SU-DHL-6 (cell line): ENCODE measurements around the gene MYRF.

Experiments
- H2AFZ ChIP-seq: fragments of 200-600 bp; sonication (generic); 2 replicates; pipeline ENCODE4 v1.6.1; 2014; ENCODE audit warnings: low read depth, mild to moderate bottlenecking, moderate library complexity, mixed read lengths, antibody characterized with exemption, low read length; ENCODE audit not compliant: severe bottlenecking
- H3F3A ChIP-seq: fragments of 200-600 bp; shearing (Covaris generic); 2 replicates; pipeline ENCODE4 v1.6.0; 2016; ENCODE audit warnings: antibody characterized with exemption, mild to moderate bottlenecking; ENCODE audit not compliant: insufficient read depth
- H3K27ac ChIP-seq: fragments of 200-600 bp; sonication (generic); 2 replicates; pipeline ENCODE4 v1.5.1; 2016; ENCODE audit warnings: low read depth, mild to moderate bottlenecking, low read length, moderate library complexity, mixed read lengths
- H3K27me3 ChIP-seq: fragments of 200-600 bp; sonication (generic), shearing (Covaris generic); 2 replicates; pipeline ENCODE4 v1.6.0; 2014; ENCODE audit warnings: mild to moderate bottlenecking, low read length
- H3K36me3 ChIP-seq: fragments of 200-600 bp; sonication (generic); 2 replicates; pipeline ENCODE4 v1.6.1; 2014; ENCODE audit warnings: mild to moderate bottlenecking, low read length, mixed read lengths
- H3K4me2 ChIP-seq: fragments of 300-600, 200-600 bp; shearing (Covaris generic), sonication (generic); 2 replicates; pipeline ENCODE4 v1.6.0; 2014; ENCODE audit warnings: low read length, low read depth, mild to moderate bottlenecking; ENCODE audit not compliant: poor library complexity, severe bottlenecking
- H3K4me3 ChIP-seq: fragments of 200-600 bp; sonication (generic); 2 replicates; pipeline ENCODE4 v1.5.1; 2014; ENCODE audit warnings: antibody characterized with exemption, low read length, mild to moderate bottlenecking, mixed read lengths; ENCODE audit not compliant: insufficient read depth, poor library complexity, severe bottlenecking
- H3K79me2 ChIP-seq: fragments of 200-600 bp; sonication (generic); 2 replicates; pipeline ENCODE4 v1.6.1; 2014; ENCODE audit warnings: mild to moderate bottlenecking, low read length, moderate library complexity; ENCODE audit not compliant: insufficient read depth
- H3K9ac ChIP-seq: fragments of 200-600 bp; sonication (generic); 2 replicates; pipeline ENCODE4 v1.7.0; 2014; ENCODE audit warnings: mild to moderate bottlenecking, low read length
- H3K9me2 ChIP-seq: fragments of 200-600 bp; sonication (generic); replicated peaks from 2 replicates; pipeline ENCODE4 v1.6.1; 2014; ENCODE audit warnings: low read length; ENCODE audit not compliant: insufficient read depth
- H3K9me3 ChIP-seq: fragments of 200-600 bp; sonication (generic); 2 replicates; pipeline ENCODE4 v1.6.1; 2014; ENCODE audit warnings: low read length, mixed read lengths; ENCODE audit not compliant: insufficient read depth
- H4K20me1 ChIP-seq: fragments of 200-600 bp; sonication (generic); 2 replicates; pipeline ENCODE4 v1.6.1; 2014; ENCODE audit warnings: low read depth, mild to moderate bottlenecking, antibody characterized with exemption, low read length, moderate library complexity, mixed read lengths
- CTCF ChIP-seq: fragments of 200-600 bp; sonication (generic); IDR thresholded peaks from one replicate; pipeline ENCODE4 v1.5.1; 2017; ENCODE audit warnings: antibody characterized with exemption, mild to moderate bottlenecking, low read length, moderate library complexity; ENCODE audit not compliant: insufficient read depth, poor library complexity, severe bottlenecking
- EZH2phosphoT487 ChIP-seq: fragments of 200-600 bp; sonication (generic), shearing (Covaris generic); conservative IDR thresholded peaks from 2 replicates; pipeline ENCODE4 v1.6.1; 2018; ENCODE audit warnings: mild to moderate bottlenecking, antibody characterized with exemption, low read length, moderate library complexity, mixed read lengths

MYRF gene

GRCh38 chr11:61756452-61757212 lies 4.2 kb downstream of the MYRF start:
- Histone ChIP-seq H3K9ac (no peak overlapping the region), H3K9me3 (no peaks in the 10 kb centered on the region), H3K4me2 (no peak overlapping the region), H3K27ac (no peak overlapping the region), H3K4me3 (no peak overlapping the region), H3K36me3 (no peaks in the 10 kb centered on the region), H2AFZ (no peak overlapping the region), H3K27me3 (no peaks in the 10 kb centered on the region), H3K79me2 (no peaks in the 10 kb centered on the region), H3F3A (no peaks in the 10 kb centered on the region), H4K20me1 (no peaks in the 10 kb centered on the region), H3K9me2 (no peaks in the 10 kb centered on the region)
- TF ChIP-seq EZH2phosphoT487 (no peak), CTCF (no peak)

- Histone ChIP-seq H3K9me2 (no peaks in the 10 kb centered on the region), H3K27ac (no peak overlapping the region), H4K20me1 (no peaks in the 10 kb centered on the region), H3K9me3 (no peaks in the 10 kb centered on the region), H3K36me3 (no peaks in the 10 kb centered on the region), H3K4me3 (no peak overlapping the region), H3K9ac (no peak overlapping the region), H2AFZ (no peak overlapping the region), H3K27me3 (no peaks in the 10 kb centered on the region), H3F3A (no peaks in the 10 kb centered on the region), H3K4me2 (no peak overlapping the region), H3K79me2 (no peaks in the 10 kb centered on the region)
- no peak for TF ChIP-seq CTCF
- TF ChIP-seq EZH2phosphoT487, result no peak
Observed at GRCh38 chr11:61757213-61757862, 4.9 kb downstream of the MYRF start.

- H3K9me3 ChIP-seq, result no peaks in the 10 kb centered on the region
- no peaks in the 10 kb centered on the region for H3K36me3 ChIP-seq
- TF ChIP-seq CTCF, result no peak
- TF ChIP-seq EZH2phosphoT487, result no peak
Observed at GRCh38 chr11:61760946-61761345, 8.5 kb downstream of the MYRF start.

More at GRCh38 chr11:61760946-61761345, 8.5 kb downstream of the MYRF start:
- no peak overlapping the region for H3K4me2 ChIP-seq
- no peak overlapping the region for H3K9ac ChIP-seq
- H3F3A ChIP-seq, result no peaks in the 10 kb centered on the region
- H3K27me3 ChIP-seq, result no peaks in the 10 kb centered on the region
- H4K20me1 ChIP-seq, result no peaks in the 10 kb centered on the region
- no peaks in the 10 kb centered on the region for H3K9me2 ChIP-seq
- H3K27ac ChIP-seq, result no peak overlapping the region
- H3K4me3 ChIP-seq, result no peak overlapping the region
- H3K79me2 ChIP-seq, result no peaks in the 10 kb centered on the region
- H2AFZ ChIP-seq, result no peak overlapping the region
